Measurements from ENCODE around the gene SUGP2.

The SUGP2 gene

DNA sequence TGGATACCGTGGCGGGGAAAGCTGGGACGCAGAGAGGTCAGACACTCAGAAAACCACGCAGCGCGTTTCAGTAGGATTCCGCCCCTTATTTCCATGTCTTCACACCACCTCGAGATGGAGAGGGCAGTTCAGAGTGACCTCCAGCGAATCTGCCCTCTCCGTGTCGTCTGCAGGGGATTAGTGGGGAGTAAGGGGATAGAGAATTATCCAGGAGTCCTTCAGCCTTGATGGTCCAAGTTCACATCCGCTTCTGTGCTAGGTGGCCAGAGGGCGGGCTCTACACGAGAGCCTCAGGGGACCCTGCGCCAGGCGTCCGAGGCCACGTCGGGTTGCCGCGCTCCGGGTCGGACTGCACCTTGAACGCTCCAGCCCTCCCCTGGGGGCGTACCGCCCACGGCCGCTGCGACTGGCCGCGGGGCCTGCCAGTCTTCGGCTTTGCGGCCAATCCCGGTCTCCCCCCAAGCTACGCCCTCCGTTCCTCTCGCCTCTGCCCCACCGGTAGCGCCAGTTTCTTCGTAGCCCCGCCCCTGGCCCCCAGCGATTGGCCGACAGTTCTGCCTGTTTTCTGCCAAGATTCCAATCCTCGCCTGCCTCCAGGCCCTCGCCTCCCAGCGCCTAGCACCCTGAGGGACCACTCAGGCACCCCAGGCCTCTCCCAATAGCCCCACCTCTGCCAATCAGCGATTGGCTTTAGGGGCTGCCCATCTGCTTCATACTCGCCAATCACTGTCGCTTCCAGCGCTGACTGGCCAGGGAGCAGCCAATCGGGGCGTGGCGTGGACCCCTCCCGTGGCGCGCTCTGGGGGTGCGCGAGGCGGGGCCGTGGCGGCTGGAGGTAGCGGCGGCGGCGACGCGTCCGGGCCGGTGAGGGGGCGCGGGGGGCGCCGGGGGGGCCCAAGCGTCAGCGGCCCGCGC lies 30.1 kb upstream of the SUGP2 start, which contains the start of gene SLC25A42:
TSS of gene SLC25A42 (plus strand) at position 812 of the 915 bp plus-strand sequence. CDS start 32,131 bp downstream, outside the sequence.
- no peak for FAIRE-seq
- TF ChIP-seq, protein P1, sequence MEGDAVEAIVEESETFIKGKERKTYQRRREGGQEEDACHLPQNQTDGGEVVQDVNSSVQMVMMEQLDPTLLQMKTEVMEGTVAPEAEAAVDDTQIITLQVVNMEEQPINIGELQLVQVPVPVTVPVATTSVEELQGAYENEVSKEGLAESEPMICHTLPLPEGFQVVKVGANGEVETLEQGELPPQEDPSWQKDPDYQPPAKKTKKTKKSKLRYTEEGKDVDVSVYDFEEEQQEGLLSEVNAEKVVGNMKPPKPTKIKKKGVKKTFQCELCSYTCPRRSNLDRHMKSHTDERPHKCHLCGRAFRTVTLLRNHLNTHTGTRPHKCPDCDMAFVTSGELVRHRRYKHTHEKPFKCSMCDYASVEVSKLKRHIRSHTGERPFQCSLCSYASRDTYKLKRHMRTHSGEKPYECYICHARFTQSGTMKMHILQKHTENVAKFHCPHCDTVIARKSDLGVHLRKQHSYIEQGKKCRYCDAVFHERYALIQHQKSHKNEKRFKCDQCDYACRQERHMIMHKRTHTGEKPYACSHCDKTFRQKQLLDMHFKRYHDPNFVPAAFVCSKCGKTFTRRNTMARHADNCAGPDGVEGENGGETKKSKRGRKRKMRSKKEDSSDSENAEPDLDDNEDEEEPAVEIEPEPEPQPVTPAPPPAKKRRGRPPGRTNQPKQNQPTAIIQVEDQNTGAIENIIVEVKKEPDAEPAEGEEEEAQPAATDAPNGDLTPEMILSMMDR (IDR thresholded peaks at IDR 0.05; ENCODE audit: insufficient read depth, missing control alignments) = no peak
- DNase-seq (ENCODE audit: insufficient read length, low spot score) = peak; percentile 99

DNA sequence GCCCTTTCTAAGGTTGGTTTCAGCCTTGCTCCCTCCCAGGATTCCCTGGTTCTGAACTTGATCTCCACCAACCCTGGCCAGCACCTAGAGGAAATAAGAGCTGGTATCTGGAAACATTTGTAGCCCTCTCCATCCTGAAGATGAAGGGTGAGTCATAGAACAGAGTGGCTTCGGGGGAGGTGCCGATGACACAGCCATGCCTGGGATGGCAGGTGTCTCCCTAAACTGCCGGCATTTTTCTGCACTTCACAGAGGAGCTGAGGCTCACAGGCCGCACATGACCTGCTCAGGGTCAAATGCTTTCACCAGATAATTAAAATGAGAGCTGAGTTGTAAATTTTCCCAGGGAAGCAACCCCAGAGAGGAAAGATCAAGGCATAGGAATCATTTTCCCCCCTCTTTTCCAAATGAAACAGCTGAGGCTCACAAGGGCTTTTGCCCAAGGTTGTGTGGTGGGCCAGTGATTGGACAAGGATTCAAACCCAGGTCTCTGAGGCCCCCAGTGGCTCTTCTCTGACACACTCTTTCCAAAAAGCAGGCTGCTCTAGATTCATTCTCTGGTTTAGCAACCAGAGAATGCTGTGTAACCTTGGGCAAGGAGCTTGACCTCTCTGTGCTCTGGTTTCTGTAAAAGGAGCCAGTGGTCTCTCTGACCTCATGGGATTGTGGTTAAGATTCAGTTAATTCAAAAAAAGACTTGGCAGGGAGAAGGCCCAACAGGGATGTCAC lies 29.3 kb upstream of the SUGP2 start:
- no peak for DNase-seq (ENCODE audit: insufficient read length, low spot score)
- TF ChIP-seq, protein P1 (IDR thresholded peaks at IDR 0.05; ENCODE audit: insufficient read depth, missing control alignments) = no peak
- no peak for FAIRE-seq

DNA sequence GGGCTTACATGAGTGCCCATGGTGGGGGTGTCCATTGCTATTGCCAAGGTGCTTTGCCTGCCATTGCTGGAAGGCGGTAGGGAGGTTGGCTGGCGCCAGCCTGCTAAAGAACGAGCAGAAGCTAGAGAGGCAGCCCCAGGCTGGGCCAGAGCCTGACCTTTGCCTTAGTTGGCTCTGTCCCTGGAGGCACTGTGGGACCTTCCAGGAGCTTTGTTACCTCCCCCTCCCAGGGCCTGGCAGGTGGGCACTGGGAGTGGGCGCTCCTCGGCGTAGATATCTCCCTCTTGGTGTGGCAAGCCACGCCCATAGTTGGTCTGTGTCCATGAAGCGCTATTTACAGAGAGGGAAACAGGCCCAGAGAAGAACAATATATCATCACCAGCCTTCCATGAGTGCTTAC lies 28.2 kb upstream of the SUGP2 start:
- FAIRE-seq (no peak), DNase-seq (ENCODE audit: insufficient read length, low spot score) (no peak)
- TF ChIP-seq, protein P1 (IDR thresholded peaks at IDR 0.05; ENCODE audit: insufficient read depth, missing control alignments) = no peak

DNA sequence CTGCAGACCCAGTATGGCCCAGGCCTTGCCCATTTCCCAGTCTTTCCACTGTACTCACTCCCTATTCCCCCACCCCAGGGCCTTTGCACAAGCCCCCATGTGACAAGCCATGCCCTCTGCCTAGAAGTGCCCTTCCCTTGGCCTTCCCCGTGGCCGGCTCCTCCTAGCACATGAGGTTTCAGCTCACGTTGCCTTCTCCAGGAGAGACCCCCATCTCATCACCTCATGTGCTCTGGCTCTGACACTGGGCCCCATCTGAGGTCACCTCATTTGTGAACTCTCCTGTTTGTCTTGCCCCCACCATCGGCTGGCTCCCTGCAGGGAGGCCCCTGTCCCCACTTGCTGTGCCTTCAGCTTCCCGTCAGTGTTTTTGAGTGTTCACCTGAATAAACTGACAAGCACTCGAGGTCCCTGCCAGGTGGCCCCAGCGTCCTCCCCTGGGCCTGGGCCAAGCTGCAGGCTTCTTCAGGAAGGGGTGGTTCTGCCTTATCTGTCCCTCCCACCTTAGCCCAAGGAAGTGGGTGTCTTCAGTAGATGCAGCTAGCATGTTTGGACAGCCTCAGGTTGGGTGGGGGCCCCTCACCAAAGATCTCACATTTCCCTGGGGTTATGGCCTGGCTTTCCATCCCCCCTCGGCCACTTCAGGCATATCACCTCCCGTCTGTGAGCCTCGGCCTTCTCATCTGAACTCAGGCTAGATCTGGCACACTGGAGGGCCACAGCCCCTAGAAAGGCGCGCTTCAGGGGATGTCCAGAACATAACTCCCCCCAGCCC lies 26.7 kb upstream of the SUGP2 start:
- TF ChIP-seq, protein P1 (IDR thresholded peaks at IDR 0.05; ENCODE audit: insufficient read depth, missing control alignments) = no peak
- DNase-seq (ENCODE audit: insufficient read length, low spot score) (no peak), FAIRE-seq (no peak)

DNA sequence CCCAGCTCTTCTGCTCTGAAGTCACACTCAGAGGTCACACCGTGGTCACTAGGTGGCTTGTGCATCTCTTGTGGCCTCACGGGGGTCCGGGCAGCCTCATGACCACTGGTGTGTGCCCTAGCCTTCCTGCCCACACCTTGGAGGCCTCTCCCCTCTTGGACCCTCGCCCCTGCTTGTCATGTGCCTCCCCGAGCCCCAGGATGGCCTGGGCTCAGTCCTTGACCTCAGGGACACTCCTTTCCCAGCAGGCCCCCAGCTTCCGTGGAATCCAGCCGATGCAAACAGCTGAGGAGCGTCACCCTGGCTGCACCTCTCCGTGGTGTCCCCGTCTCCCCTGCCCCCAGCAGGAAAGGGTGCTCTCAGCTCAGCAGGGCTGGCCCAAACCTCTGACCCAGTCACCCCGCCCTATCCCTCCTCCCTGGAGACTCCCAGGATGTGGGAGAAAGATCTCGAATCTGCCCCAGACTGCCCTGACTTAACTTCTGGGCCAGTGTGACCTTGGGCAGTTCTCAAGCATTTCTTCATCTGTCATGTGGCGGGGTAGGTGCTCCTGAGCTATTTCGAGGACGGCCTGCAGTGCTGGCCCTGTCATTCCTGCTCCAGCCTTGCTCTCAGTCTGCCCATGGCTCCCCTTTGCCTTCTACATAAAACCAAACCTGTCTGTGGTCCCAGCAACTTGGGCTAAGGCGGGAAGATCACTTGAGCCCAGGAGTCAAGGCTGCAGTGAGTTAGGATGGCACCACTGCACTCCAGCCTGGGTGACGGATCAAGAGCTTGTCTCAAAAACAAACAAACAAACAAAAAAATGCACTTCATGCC lies 25.9 kb upstream of the SUGP2 start:
- FAIRE-seq (no peak), DNase-seq (ENCODE audit: insufficient read length, low spot score) (no peak)
- TF ChIP-seq, protein P1 (IDR thresholded peaks at IDR 0.05; ENCODE audit: insufficient read depth, missing control alignments) = no peak

DNA sequence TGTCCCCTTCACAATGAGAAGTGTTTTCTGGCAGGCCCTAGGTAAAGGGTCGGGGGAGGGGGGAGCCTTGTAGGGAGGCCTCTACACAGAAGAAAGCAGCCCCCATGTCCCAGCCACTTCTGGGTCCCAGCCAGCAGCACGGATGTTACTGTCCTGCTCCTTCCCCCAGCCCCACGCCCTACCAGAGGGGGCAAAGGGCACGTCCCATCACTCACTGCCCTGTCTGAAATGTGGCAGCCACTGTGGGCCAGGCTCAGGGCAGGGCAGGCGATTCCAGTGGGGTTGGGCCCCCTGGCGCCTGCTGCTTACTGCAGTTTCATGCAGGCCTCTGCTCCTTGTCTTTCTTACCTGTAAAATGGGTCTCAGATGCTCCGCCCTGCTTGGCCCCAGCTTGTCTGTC lies 24.4 kb upstream of the SUGP2 start:
- DNase-seq (ENCODE audit: insufficient read length, low spot score) (no peak), FAIRE-seq (no peak)
- TF ChIP-seq, protein P1 (IDR thresholded peaks at IDR 0.05; ENCODE audit: insufficient read depth, missing control alignments) = no peak

Data from D721Med (cell line).